Uterus (tissue), 4 donors: ENCODE data around the gene ADISSP. TPM values are rescaled to one million over a fixed set of nuclear protein-coding genes. Genes with fewer than 3 reads are reported as not detected.

Experiments used
- DNase-seq, 2 donors: peaks; one replicate each; pipeline ENCODE4 v3.0.0-alpha.2; 2019 to 2020
- H3K27ac ChIP-seq, 2 donors: fragments of 200-600 bp; sonication (generic); 1 replicate in 1 of 2; 2 replicates in 1 of 2; pipeline ENCODE4 v1.5.1; 2016 to 2018
- H3K27me3 ChIP-seq, 2 donors: fragments of 200-600 bp; sonication (generic); one replicate each; pipeline ENCODE4 v1.5.1; 2018 to 2019; ENCODE audit warnings: control low read depth in 1 of 2
- H3K36me3 ChIP-seq, 2 donors: fragments of 200-600 bp; sonication (generic); one replicate each; pipeline ENCODE4 v1.5.1; 2019; ENCODE audit warnings: control low read depth in 1 of 2
- H3K4me1 ChIP-seq, 2 donors: fragments of 200-600 bp; sonication (generic); one replicate each; pipeline ENCODE4 v1.5.1; 2018 to 2019; ENCODE audit warnings: control low read depth in 1 of 2
- H3K4me3 ChIP-seq, 2 donors: fragments of 200-600 bp; sonication (generic); 1 replicate in 1 of 2; 2 replicates in 1 of 2; pipeline ENCODE4 v1.5.1; 2018 to 2019; ENCODE audit warnings: mild to moderate bottlenecking in 1 of 2
- H3K9me3 ChIP-seq, 2 donors: fragments of 200-600 bp; sonication (generic); one replicate each; pipeline ENCODE4 v1.5.1; 2019; ENCODE audit warnings: control low read depth in 1 of 2
- POLR2A ChIP-seq, 2 donors: fragments of 450-650 bp; IDR thresholded peaks; one replicate each; pipeline ENCODE4 v1.6.1; 2016; ENCODE audit warnings: antibody characterized with exemption in 2 of 2, mild to moderate bottlenecking in 1 of 2, moderate library complexity in 1 of 2
- intact Hi-C: fragments of 100-400 bp; cut with DNase I; formaldehyde crosslinking; loops from one replicate; pipeline ENCODE4 v1.15.1; 2023; ENCODE audit warnings: low total_unique reads
- total RNA-seq, 4 donors: library from RNA; depleted of rRNA in 3 of 4; stranded (reverse); fragments of >200 nt in 3 of 4; gene quantifications; one replicate each; pipeline versions ENCODE4 v1.1.0 to v1.2.4, GENCODE V29; 2014 to 2023
- TF ChIP-seq, protein P1 (sequence below), 4 experiments: fragments of 200-600 bp in 2 of 4; fragments of 450-650 bp in 2 of 4; sonication (generic) in 2 of 4; IDR thresholded peaks; one replicate each; pipeline ENCODE4 v1.5.1; 2016 to 2019; ENCODE audit warnings: antibody characterized with exemption in 4 of 4, mild to moderate bottlenecking in 2 of 4, moderate library complexity in 1 of 4
- donor health status: DM: yes; HTN: yes; CAD: no.

The ADISSP gene
- total RNA-seq, 4 donors from 2014 or later = 4.1 to 45.9 (median 34.8) TPM

DNA sequence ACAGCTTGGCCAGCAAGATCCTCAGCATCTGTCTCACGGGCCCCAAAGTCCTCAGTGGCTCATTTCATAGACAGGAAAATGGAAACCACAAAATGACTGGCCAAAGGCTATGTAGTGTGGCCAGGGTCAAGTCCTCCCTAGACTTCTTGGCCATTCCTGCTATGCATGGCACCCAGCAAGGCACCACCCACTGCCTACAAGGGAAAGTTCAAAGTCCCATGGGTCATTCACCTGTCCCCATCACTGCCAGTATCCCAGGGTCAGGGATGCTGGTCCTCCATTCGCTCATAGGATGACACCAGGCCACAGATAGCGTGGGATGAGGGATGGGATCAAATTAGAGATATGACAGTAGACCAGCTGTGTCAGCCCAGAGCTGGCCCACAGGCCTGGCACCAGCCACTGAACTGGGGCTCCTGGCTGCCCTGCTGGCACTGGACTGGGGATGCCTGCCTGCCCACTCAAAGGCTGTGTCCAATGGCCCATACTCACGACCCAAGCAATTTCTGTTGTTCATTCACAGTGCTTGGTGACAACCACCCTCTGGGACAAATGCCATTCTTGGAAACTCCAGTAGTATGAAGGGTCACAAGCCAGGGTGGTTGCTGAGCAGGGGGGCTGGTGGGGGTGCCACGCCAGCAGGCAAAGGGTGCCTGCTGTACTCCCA is 11.6 kb downstream of the ADISSP start:
- TF ChIP-seq, protein P1, sequence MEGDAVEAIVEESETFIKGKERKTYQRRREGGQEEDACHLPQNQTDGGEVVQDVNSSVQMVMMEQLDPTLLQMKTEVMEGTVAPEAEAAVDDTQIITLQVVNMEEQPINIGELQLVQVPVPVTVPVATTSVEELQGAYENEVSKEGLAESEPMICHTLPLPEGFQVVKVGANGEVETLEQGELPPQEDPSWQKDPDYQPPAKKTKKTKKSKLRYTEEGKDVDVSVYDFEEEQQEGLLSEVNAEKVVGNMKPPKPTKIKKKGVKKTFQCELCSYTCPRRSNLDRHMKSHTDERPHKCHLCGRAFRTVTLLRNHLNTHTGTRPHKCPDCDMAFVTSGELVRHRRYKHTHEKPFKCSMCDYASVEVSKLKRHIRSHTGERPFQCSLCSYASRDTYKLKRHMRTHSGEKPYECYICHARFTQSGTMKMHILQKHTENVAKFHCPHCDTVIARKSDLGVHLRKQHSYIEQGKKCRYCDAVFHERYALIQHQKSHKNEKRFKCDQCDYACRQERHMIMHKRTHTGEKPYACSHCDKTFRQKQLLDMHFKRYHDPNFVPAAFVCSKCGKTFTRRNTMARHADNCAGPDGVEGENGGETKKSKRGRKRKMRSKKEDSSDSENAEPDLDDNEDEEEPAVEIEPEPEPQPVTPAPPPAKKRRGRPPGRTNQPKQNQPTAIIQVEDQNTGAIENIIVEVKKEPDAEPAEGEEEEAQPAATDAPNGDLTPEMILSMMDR (IDR thresholded peaks at IDR 0.05) = no peak
- no peak for DNase-seq
- H3K27me3 ChIP-seq = no peaks in the 10 kb centered on the region
- no peak overlapping the region for H3K4me3 ChIP-seq
- no peaks in the 10 kb centered on the region for H3K4me1 ChIP-seq
- H3K36me3 ChIP-seq = no peaks in the 10 kb centered on the region
- H3K9me3 ChIP-seq = no peaks in the 10 kb centered on the region
- intact Hi-C loops = no loop called here
- H3K27ac ChIP-seq = no peak overlapping the region

DNA sequence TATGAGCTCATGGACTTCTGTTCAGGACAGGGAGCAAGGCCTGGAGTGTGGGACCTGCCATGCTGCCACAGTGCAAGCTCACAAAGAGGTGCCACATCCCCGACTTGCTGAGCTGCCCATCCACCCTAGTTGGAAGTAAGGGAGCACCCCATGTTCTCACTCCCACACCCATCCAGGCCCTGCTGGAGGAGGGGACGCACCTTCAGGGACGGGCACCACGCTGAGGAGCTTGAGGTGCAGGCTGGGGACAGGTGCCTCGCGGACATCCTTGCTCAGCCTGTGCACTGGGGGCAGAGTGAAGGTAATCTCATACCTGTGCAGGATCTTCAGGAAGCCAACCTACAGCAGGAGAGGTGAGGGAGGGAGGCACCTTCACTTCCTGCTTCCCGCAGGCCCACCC is 12.3 kb downstream of the ADISSP start:
- H3K4me3 ChIP-seq = no peak overlapping the region
- H3K36me3 ChIP-seq = no peaks in the 10 kb centered on the region
- intact Hi-C loops = no loop called here
- no peaks in the 10 kb centered on the region for H3K9me3 ChIP-seq
- TF ChIP-seq POLR2A (IDR thresholded peaks at IDR 0.05) = no peak
- TF ChIP-seq, protein P1 (IDR thresholded peaks at IDR 0.05) = no peak
- no peak overlapping the region for H3K27ac ChIP-seq
- H3K4me1 ChIP-seq = no peaks in the 10 kb centered on the region
- DNase-seq = no peak
- no peaks in the 10 kb centered on the region for H3K27me3 ChIP-seq

DNA sequence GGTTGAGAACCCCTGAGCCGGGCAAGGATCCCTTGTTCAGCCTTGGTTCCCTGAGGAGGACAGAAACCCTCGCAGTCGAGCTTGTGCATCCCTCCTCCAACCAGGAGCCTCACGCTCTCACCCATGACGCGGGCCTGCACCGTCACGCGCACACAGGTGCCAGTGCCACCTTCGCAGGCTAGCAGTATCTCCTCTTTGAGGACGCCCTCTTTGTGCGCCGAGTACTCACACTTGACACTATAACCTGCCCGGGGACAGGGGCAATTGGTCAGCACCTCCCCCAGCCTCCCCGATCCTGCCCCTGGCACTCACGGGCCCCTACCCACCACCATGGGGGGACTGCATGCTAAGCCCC is 13.3 kb downstream of the ADISSP start:
- Histone ChIP-seq H3K4me3 (no peak overlapping the region), H3K27me3 (no peaks in the 10 kb centered on the region), H3K9me3 (no peaks in the 10 kb centered on the region), H3K27ac (no peak overlapping the region), H3K4me1 (no peaks in the 10 kb centered on the region), H3K36me3 (no peaks in the 10 kb centered on the region)
- intact Hi-C loops = no loop called here
- no peak for TF ChIP-seq POLR2A (IDR thresholded peaks at IDR 0.05)
- TF ChIP-seq, protein P1 (IDR thresholded peaks at IDR 0.05) = no peak
- no peak for DNase-seq

DNA sequence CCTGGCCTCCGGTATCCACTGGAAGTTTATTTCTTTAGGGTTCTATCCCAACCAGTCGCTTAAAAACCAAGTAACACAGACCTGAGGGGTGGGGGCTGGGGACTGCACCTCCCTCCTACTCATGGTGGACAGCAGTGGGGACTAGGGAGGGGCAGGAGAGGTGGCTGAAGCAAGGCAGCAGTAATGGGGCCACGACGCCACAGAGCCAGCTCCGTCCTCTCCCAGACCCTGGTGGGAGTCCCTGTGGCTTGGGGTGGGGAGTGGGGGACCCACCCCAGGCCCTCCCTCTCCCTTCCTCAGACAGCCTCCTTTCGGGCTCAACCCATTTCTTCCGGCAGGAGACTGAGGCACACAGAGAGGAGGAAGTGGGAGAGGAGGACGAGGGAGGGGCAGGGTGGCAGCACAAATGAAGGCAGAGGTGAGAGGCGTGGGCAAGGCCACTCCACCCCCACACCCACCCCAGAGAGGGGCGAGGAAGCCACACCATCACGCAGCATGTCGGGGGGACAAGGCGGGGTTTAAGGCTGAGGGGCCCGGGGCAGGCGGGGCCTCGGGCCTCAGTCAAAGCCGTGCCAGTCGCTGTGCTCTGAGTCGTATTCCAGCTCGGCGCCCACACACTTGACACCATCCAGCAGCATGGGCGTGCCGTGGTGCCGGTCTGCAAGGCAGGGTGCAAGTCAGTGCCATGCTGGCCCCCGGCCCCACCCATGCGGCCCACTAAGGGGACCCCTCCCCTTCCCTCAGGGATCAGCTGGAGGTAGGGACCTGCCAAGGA is 13.9 kb downstream of the ADISSP start:
- intact Hi-C loops = no loop called here
- H3K4me1 ChIP-seq = no peaks in the 10 kb centered on the region
- DNase-seq = no peak
- H3K27me3 ChIP-seq = no peaks in the 10 kb centered on the region
- no peak overlapping the region for H3K4me3 ChIP-seq
- TF ChIP-seq POLR2A (IDR thresholded peaks at IDR 0.05) = no peak
- TF ChIP-seq, protein P1 (IDR thresholded peaks at IDR 0.05) = no peak
- no peaks in the 10 kb centered on the region for H3K36me3 ChIP-seq
- H3K9me3 ChIP-seq = no peaks in the 10 kb centered on the region
- peak overlapping the region in 1 of 2 donors; percentile 42 for H3K27ac ChIP-seq

DNA sequence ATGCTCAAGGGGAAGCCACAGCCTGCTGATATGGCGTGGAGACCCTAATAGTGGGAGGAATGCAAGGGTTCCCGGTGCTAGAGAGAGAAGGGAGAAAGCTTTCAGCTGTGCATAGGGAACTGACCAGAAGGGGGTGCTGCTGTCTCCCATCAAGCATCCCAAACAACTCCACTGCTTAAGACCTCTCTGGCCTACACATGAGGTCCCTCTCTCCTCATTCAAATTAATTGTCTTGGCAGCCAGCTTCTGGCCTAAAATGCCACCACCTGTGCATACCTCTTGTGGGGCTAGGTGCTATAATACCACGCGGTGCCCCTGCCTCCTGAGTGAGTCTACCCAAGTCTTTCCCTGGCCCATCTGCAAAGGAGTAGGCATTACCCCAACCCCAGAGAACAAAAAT is 14.5 kb downstream of the ADISSP start:
- intact Hi-C loops = no loop called here
- Histone ChIP-seq H3K27ac (peak overlapping the region in 1 of 2 donors; percentile 42), H3K4me3 (no peak overlapping the region), H3K9me3 (no peaks in the 10 kb centered on the region), H3K4me1 (no peaks in the 10 kb centered on the region), H3K36me3 (no peaks in the 10 kb centered on the region), H3K27me3 (no peaks in the 10 kb centered on the region)
- TF ChIP-seq, protein P1 (IDR thresholded peaks at IDR 0.05) = peak; percentile 65 to 72 (median 67)
- TF ChIP-seq POLR2A (IDR thresholded peaks at IDR 0.05) = no peak
- peak; percentile 62 to 73 for DNase-seq
